ENCODE measurements around the gene RRP7A.

- TF ChIP-seq POLR2AphosphoS5 (IDR thresholded peaks at IDR 0.05), result no peak
- TF ChIP-seq CTCF (IDR thresholded peaks at IDR 0.05), result no peak
Observed at GRCh38 chr22:42515896-42516295, 3.7 kb downstream of the RRP7A start.
